ENCODE measurements around the gene FLNA.
"Not testable (repeated sequence)": the region's sequence is repeated elsewhere in the genome, so short reads cannot be mapped to it uniquely, and the experiment has no call there.

The FLNA gene

GRCh38 chrX:154358829-154359228, 15.6 kb downstream of the FLNA start:
- DNase-seq (ENCODE audit: low read depth in 2 of 2): no peak

- DNase-seq (ENCODE audit: low read depth in 2 of 2): no peak
Measured at GRCh38 chrX:154358011-154358410, 16.4 kb downstream of the FLNA start.

- no peak for DNase-seq (ENCODE audit: low read depth in 2 of 2)
Measured at GRCh38 chrX:154357205-154357604, 17.2 kb downstream of the FLNA start.

- no peak for DNase-seq (ENCODE audit: low read depth in 2 of 2)
Measured at GRCh38 chrX:154356596-154356995, 17.8 kb downstream of the FLNA start.

- no peak for DNase-seq (ENCODE audit: low read depth in 2 of 2)
Measured at GRCh38 chrX:154355776-154356140, 18.7 kb downstream of the FLNA start.

- DNase-seq (ENCODE audit: low read depth in 2 of 2): no peak
Measured at GRCh38 chrX:154355094-154355775, 19.2 kb downstream of the FLNA start.

GRCh38 chrX:154354516-154354915, 19.9 kb downstream of the FLNA start:
- DNase-seq (ENCODE audit: low read depth in 2 of 2): no peak

- DNase-seq (ENCODE audit: low read depth in 2 of 2): no peak
Measured at GRCh38 chrX:154354013-154354412, 20.4 kb downstream of the FLNA start.

GRCh38 chrX:154353172-154353843, 21.1 kb downstream of the FLNA start:
- DNase-seq (ENCODE audit: low read depth in 2 of 2): no peak

- DNase-seq (ENCODE audit: low read depth in 2 of 2): no peak
Measured at GRCh38 chrX:154352466-154352865, 22.0 kb downstream of the FLNA start.

GRCh38 chrX:154352012-154352401, 22.4 kb downstream of the FLNA start:
- DNase-seq (ENCODE audit: low read depth in 2 of 2): no peak

GRCh38 chrX:154351183-154352011, 23.0 kb downstream of the FLNA start:
- DNase-seq (ENCODE audit: low read depth in 2 of 2): no peak

GRCh38 chrX:154350429-154351182, 23.8 kb downstream of the FLNA start:
- DNase-seq (ENCODE audit: low read depth in 2 of 2): no peak

- no peak for DNase-seq (ENCODE audit: low read depth in 2 of 2)
Measured at GRCh38 chrX:154349979-154350378, 24.5 kb downstream of the FLNA start.

GRCh38 chrX:154349359-154349935, 25.0 kb downstream of the FLNA start:
- DNase-seq (ENCODE audit: low read depth in 2 of 2): no peak

- no peak for DNase-seq (ENCODE audit: low read depth in 2 of 2)
Measured at GRCh38 chrX:154348646-154349358, 25.6 kb downstream of the FLNA start.

- DNase-seq (ENCODE audit: low read depth in 2 of 2): no peak
Measured at GRCh38 chrX:154348114-154348531, 26.3 kb downstream of the FLNA start.

GRCh38 chrX:154343620-154344019, 30.8 kb downstream of the FLNA start:
- DNase-seq (ENCODE audit: low read depth in 2 of 2): not testable (repeated sequence)

GRCh38 chrX:154343063-154343462, 31.4 kb downstream of the FLNA start:
- not testable (repeated sequence) for DNase-seq (ENCODE audit: low read depth in 2 of 2)

GRCh38 chrX:154341399-154342298, 32.8 kb downstream of the FLNA start:
- DNase-seq (ENCODE audit: low read depth in 2 of 2): not testable (repeated sequence)
